ENCODE results near the gene FGGY. TPM values are rescaled to one million over a fixed set of nuclear protein-coding genes. Genes with fewer than 3 reads are reported as not detected.

The FGGY gene
- total RNA-seq, 4 donors from 2014 or later = 12.4 to 17.5 (median 16.1) TPM

- Histone ChIP-seq H3K27me3 (no peaks in the 10 kb centered on the region), H3K4me3 (no peak overlapping the region), H3K9me3 (no peaks in the 10 kb centered on the region), H3K36me3 (no peaks in the 10 kb centered on the region), H3K27ac (no peak overlapping the region), H3K4me1 (peaks cover 38% of the 10 kb centered on the region)
- no peak for TF ChIP-seq CTCF (IDR thresholded peaks at IDR 0.05)
- TF ChIP-seq EP300 (IDR thresholded peaks at IDR 0.05) = no peak
- no peak for TF ChIP-seq POLR2A (IDR thresholded peaks at IDR 0.05)
- TF ChIP-seq POLR2AphosphoS5 (IDR thresholded peaks at IDR 0.05) = no peak
- DNase-seq (ENCODE audit: low spot score in 2 of 2) = no peak
These were observed 383.1 kb downstream of the FGGY start for GRCh38 chr1:59680044-59680443.

- TF ChIP-seq POLR2AphosphoS5 (IDR thresholded peaks at IDR 0.05) (no peak), EP300 (IDR thresholded peaks at IDR 0.05) (peak; percentile 66)
- H3K27me3 ChIP-seq = no peaks in the 10 kb centered on the region
- H3K9me3 ChIP-seq = no peaks in the 10 kb centered on the region
- peaks cover 30% of the 10 kb centered on the region for H3K4me1 ChIP-seq
- no peak for DNase-seq (ENCODE audit: low spot score in 2 of 2)
- no peak overlapping the region for H3K4me3 ChIP-seq
- 70% methylated on average over 5 of the region's 5 CpGs for WGBS
- H3K36me3 ChIP-seq = no peaks in the 10 kb centered on the region
- H3K27ac ChIP-seq = no peak overlapping the region
These were observed 385.6 kb downstream of the FGGY start for GRCh38 chr1:59682396-59683080.

- Histone ChIP-seq H3K27me3 (no peaks in the 10 kb centered on the region), H3K9me3 (no peaks in the 10 kb centered on the region), H3K27ac (no peak overlapping the region), H3K36me3 (no peaks in the 10 kb centered on the region), H3K4me3 (no peak overlapping the region), H3K4me1 (peaks cover 23% of the 10 kb centered on the region)
- TF ChIP-seq CTCF (IDR thresholded peaks at IDR 0.05) (no peak), POLR2A (IDR thresholded peaks at IDR 0.05) (no peak), EP300 (IDR thresholded peaks at IDR 0.05) (no peak), POLR2AphosphoS5 (IDR thresholded peaks at IDR 0.05) (no peak)
- no peak for DNase-seq (ENCODE audit: low spot score in 2 of 2)
- WGBS = 98% methylated on average over 2 of the region's 2 CpGs
These were observed 386.3 kb downstream of the FGGY start for GRCh38 chr1:59683197-59683596.

- Histone ChIP-seq H3K36me3 (no peaks in the 10 kb centered on the region), H3K9me3 (no peaks in the 10 kb centered on the region), H3K27ac (no peak overlapping the region), H3K4me3 (no peak overlapping the region), H3K4me1 (peaks cover 23% of the 10 kb centered on the region), H3K27me3 (no peaks in the 10 kb centered on the region)
- TF ChIP-seq EP300 (IDR thresholded peaks at IDR 0.05) (no peak), CTCF (IDR thresholded peaks at IDR 0.05) (no peak), POLR2A (IDR thresholded peaks at IDR 0.05) (no peak), POLR2AphosphoS5 (IDR thresholded peaks at IDR 0.05) (no peak)
- WGBS = 88% methylated on average over 4 of the region's 4 CpGs
- DNase-seq (ENCODE audit: low spot score in 2 of 2) = no peak
These were observed 387.8 kb downstream of the FGGY start for GRCh38 chr1:59684698-59685097.

- 89% methylated on average over 3 of the region's 3 CpGs for WGBS
- H3K4me1 ChIP-seq = peaks cover 25% of the 10 kb centered on the region
- H3K9me3 ChIP-seq = no peaks in the 10 kb centered on the region
- H3K36me3 ChIP-seq = no peaks in the 10 kb centered on the region
- TF ChIP-seq CTCF (IDR thresholded peaks at IDR 0.05) = no peak
- TF ChIP-seq EP300 (IDR thresholded peaks at IDR 0.05) = no peak
- no peak for TF ChIP-seq POLR2A (IDR thresholded peaks at IDR 0.05)
- TF ChIP-seq POLR2AphosphoS5 (IDR thresholded peaks at IDR 0.05) = no peak
- no peak for DNase-seq (ENCODE audit: low spot score in 2 of 2)
- no peaks in the 10 kb centered on the region for H3K27me3 ChIP-seq
- H3K27ac ChIP-seq = no peak overlapping the region
- H3K4me3 ChIP-seq = no peak overlapping the region
These were observed 388.2 kb downstream of the FGGY start for GRCh38 chr1:59685101-59685500.

GRCh38 chr1:59685666-59686065 is 388.8 kb downstream of the FGGY start:
- TF ChIP-seq POLR2AphosphoS5 (IDR thresholded peaks at IDR 0.05) = no peak
- no peak for TF ChIP-seq POLR2A (IDR thresholded peaks at IDR 0.05)
- no peak for TF ChIP-seq EP300 (IDR thresholded peaks at IDR 0.05)
- no peak for TF ChIP-seq CTCF (IDR thresholded peaks at IDR 0.05)
- Histone ChIP-seq H3K9me3 (no peaks in the 10 kb centered on the region), H3K27me3 (no peaks in the 10 kb centered on the region), H3K4me1 (peaks cover 25% of the 10 kb centered on the region), H3K4me3 (no peak overlapping the region), H3K27ac (no peak overlapping the region), H3K36me3 (no peaks in the 10 kb centered on the region)
- DNase-seq (ENCODE audit: low spot score in 2 of 2) = no peak
- 96% methylated on average over 2 of the region's 2 CpGs for WGBS
